PC-3 (cell line): Measurements from ENCODE around the gene CEP85L. TPM values are rescaled to one million over a fixed set of nuclear protein-coding genes. Genes with fewer than 3 reads are reported as not detected.
A peak's percentile ranks its signal among the peaks of the same experiment; 100 is the strongest.

Experiments used
- ATAC-seq: fragments of 200-7000 bp; cut with Tn5 transposase; 2 replicates; pipeline ENCODE4 v1.9.1; 2020; ENCODE audit warnings: mild to moderate bottlenecking, moderate library complexity
- BruUV-seq: library from RNA; stranded (reverse); fragments of 400-500 nt; replicated peaks from 2 replicates; lab custom pipeline; 2021; lab: Mats Ljungman, UMichigan
- CTCF ChIA-PET: fragments of 300-600 bp; sonication (Branson Sonifier 250); formaldehyde crosslinking; loops from one replicate; lab custom pipeline; 2022; ENCODE audit warnings: antibody characterized with exemption; lab: Charles Lee
- POLR2A ChIA-PET: fragments of 300-600 bp; sonication (Branson Sonifier 250); formaldehyde crosslinking; loops from one replicate; lab custom pipeline; 2022; ENCODE audit warnings: antibody characterized with exemption; ENCODE audit not compliant: unreplicated experiment; lab: Charles Lee
- DNase-seq: peaks from one replicate; pipeline ENCODE4 v3.0.0-alpha.2; 2015
- H2AFZ ChIP-seq: fragments of 300-600 bp; sonication (generic); 2 replicates; pipeline ENCODE4 v1.6.0; 2016; ENCODE audit warnings: antibody characterized with exemption, low read length
- H3F3A ChIP-seq: fragments of 300-600 bp; sonication (generic); one replicate; pipeline ENCODE4 v1.6.0; 2017; ENCODE audit warnings: antibody characterized with exemption, low read length, control low read depth, mild to moderate bottlenecking; ENCODE audit not compliant: unreplicated experiment
- H3K27ac ChIP-seq: fragments of 300-600 bp; sonication (generic); 2 replicates; pipeline ENCODE4 v1.5.1; 2016; ENCODE audit warnings: mild to moderate bottlenecking, low read length
- H3K27me3 ChIP-seq: fragments of 300-600 bp; sonication (generic); 2 replicates; pipeline ENCODE4 v1.6.1; 2016; ENCODE audit warnings: low read length, mixed read lengths
- H3K36me3 ChIP-seq: fragments of 300-600 bp; sonication (generic); 2 replicates; pipeline ENCODE4 v1.6.1; 2016; ENCODE audit warnings: low read depth, mixed run types, low read length, mixed read lengths
- H3K4me1 ChIP-seq: fragments of 300-600 bp; sonication (generic); 2 replicates; pipeline ENCODE4 v1.5.1; 2016; ENCODE audit warnings: low read length; ENCODE audit not compliant: insufficient read depth
- H3K4me2 ChIP-seq: fragments of 300-600 bp; sonication (generic); 2 replicates; pipeline ENCODE4 v1.6.0; 2016; ENCODE audit warnings: low read length
- H3K4me3 ChIP-seq: fragments of 300-600 bp; sonication (generic); 2 replicates; pipeline ENCODE4 v1.5.1; 2016; ENCODE audit warnings: mild to moderate bottlenecking, low read length, mixed read lengths
- H3K79me2 ChIP-seq: fragments of 300-600 bp; sonication (generic); 2 replicates; pipeline ENCODE4 v1.6.1; 2017; ENCODE audit warnings: low read length, mixed read lengths
- H3K9ac ChIP-seq: fragments of 300-600 bp; sonication (generic); 2 replicates; pipeline ENCODE4 v1.6.0; 2016; ENCODE audit warnings: mild to moderate bottlenecking, low read length
- H3K9me2 ChIP-seq: fragments of 300-600 bp; sonication (generic); replicated peaks from 2 replicates; pipeline ENCODE4 v1.6.1; 2016; ENCODE audit warnings: mixed run types, low read length, mixed read lengths
- H3K9me3 ChIP-seq: fragments of 300-600 bp; sonication (generic); 2 replicates; pipeline ENCODE4 v1.6.1; 2016; ENCODE audit warnings: low read length, mixed read lengths
- H4K20me1 ChIP-seq: fragments of 300-600 bp; sonication (generic); 2 replicates; pipeline ENCODE4 v1.6.1; 2016; ENCODE audit warnings: low read length, mixed read lengths
- CTCF ChIP-seq: fragments of 300-600 bp; sonication (generic); conservative IDR thresholded peaks from 2 replicates; pipeline ENCODE4 v1.5.1; 2017; ENCODE audit warnings: antibody characterized with exemption, low read depth, mild to moderate bottlenecking, low read length
- EZH2 ChIP-seq: fragments of 300-600 bp; sonication (generic); IDR thresholded peaks from one replicate; pipeline ENCODE4 v1.6.1; 2017; ENCODE audit warnings: antibody characterized with exemption, mild to moderate bottlenecking, low read length; ENCODE audit not compliant: unreplicated experiment
- EZH2phosphoT487 ChIP-seq: fragments of 300-600 bp; sonication (generic); IDR thresholded peaks from 2 replicates; pipeline ENCODE4 v1.6.1; 2018; ENCODE audit warnings: mild to moderate bottlenecking, antibody characterized with exemption, low read length, borderline replicate concordance
- intact Hi-C: fragments of 100-400 bp; cut with micrococcal nuclease; formaldehyde crosslinking; loops from 2 replicates; pipeline ENCODE4 v1.9.0; 2023
- total RNA-seq: library from RNA; depleted of rRNA; stranded (reverse); fragments of >200 nt; gene quantifications from 2 replicates; pipeline ENCODE4 v1.2.3, GENCODE V29; 2014

Gene CEP85L
- total RNA-seq, 1 experiment from 2014 or later = 7.8 TPM

GRCh38 chr6:118473266-118473665 is 178.1 kb downstream of the CEP85L start:
- intact Hi-C loops = no loop called here
- no peak for ATAC-seq
- no peaks in the 10 kb centered on the region for H3F3A ChIP-seq

GRCh38 chr6:118469468-118469867 is 181.9 kb downstream of the CEP85L start:
- no peak overlapping the region for H3K4me3 ChIP-seq
- H3K4me1 ChIP-seq = peaks cover 19% of the 10 kb centered on the region
- peak overlapping the region; percentile 38; the same call in 1 of the 2 replicates for H3K4me2 ChIP-seq
- no peaks in the 10 kb centered on the region for H3K9me3 ChIP-seq
- peak; percentile 42 for ATAC-seq
- no peak for TF ChIP-seq CTCF
- TF ChIP-seq EZH2phosphoT487 = no peak
- TF ChIP-seq EZH2 = no peak
- intact Hi-C loops = no loop called here
- H4K20me1 ChIP-seq = 0 out of 2 replicates have a peak, but pooled peaks cover 6% of the 10 kb centered on the region
- ChIA-PET CTCF (no interaction called here), POLR2A (no interaction called here)
- peak; percentile 44 for DNase-seq
- no peaks in the 10 kb centered on the region for H3K27me3 ChIP-seq
- H3K36me3 ChIP-seq = no peaks in the 10 kb centered on the region
- no peak overlapping the region for H2AFZ ChIP-seq
- BruUV-seq = no TSS peak
- no peak overlapping the region for H3K9ac ChIP-seq
- no peaks in the 10 kb centered on the region for H3K9me2 ChIP-seq
- H3K79me2 ChIP-seq = no peaks in the 10 kb centered on the region
- H3F3A ChIP-seq = no peaks in the 10 kb centered on the region
- H3K27ac ChIP-seq = peak overlapping the region; percentile 58

More at GRCh38 chr6:118473266-118473665, 178.1 kb downstream of the CEP85L start:
- BruUV-seq = no TSS peak
- H3K27ac ChIP-seq = no peak overlapping the region
- H3K9ac ChIP-seq = no peak overlapping the region
- H3K4me3 ChIP-seq = no peak overlapping the region
- H2AFZ ChIP-seq = no peak overlapping the region
- no peak overlapping the region for H3K4me2 ChIP-seq
- no peaks in the 10 kb centered on the region for H3K36me3 ChIP-seq
- 0 out of 2 replicates have a peak, but pooled peaks cover 6% of the 10 kb centered on the region for H4K20me1 ChIP-seq
- no peaks in the 10 kb centered on the region for H3K9me2 ChIP-seq
- H3K27me3 ChIP-seq = no peaks in the 10 kb centered on the region
- no peaks in the 10 kb centered on the region for H3K79me2 ChIP-seq
- no peaks in the 10 kb centered on the region for H3K9me3 ChIP-seq
- DNase-seq = no peak
- POLR2A ChIA-PET = no interaction called here
- TF ChIP-seq CTCF = no peak
- TF ChIP-seq EZH2phosphoT487 = no peak
- TF ChIP-seq EZH2 = no peak
- peaks cover 18% of the 10 kb centered on the region for H3K4me1 ChIP-seq
- CTCF ChIA-PET = no interaction called here

- Histone ChIP-seq H3K9me2 (no peaks in the 10 kb centered on the region), H2AFZ (no peak overlapping the region), H3K79me2 (no peaks in the 10 kb centered on the region), H4K20me1 (0 out of 2 replicates have a peak, but pooled peaks cover 6% of the 10 kb centered on the region), H3K27ac (peak overlapping the region; percentile 58), H3K4me1 (peaks cover 19% of the 10 kb centered on the region), H3K36me3 (no peaks in the 10 kb centered on the region), H3K27me3 (no peaks in the 10 kb centered on the region), H3K9me3 (no peaks in the 10 kb centered on the region), H3K9ac (no peak overlapping the region), H3K4me3 (no peak overlapping the region), H3K4me2 (peak overlapping the region; percentile 38; the same call in 1 of the 2 replicates), H3F3A (no peaks in the 10 kb centered on the region)
- intact Hi-C loops = no loop called here
- DNase-seq (peak; percentile 85), ATAC-seq (peak; percentile 90)
- TF ChIP-seq EZH2 (no peak), CTCF (no peak), EZH2phosphoT487 (no peak)
- POLR2A ChIA-PET = interaction anchor here (0.7 kb wide), 1 partner anchor 31 kb away, joined by 4 read pairs; no protein-coding TSS in a partner anchor
- CTCF ChIA-PET = no interaction called here
- BruUV-seq = no TSS peak
Measured at GRCh38 chr6:118468682-118469465, 182.5 kb downstream of the CEP85L start.
